ENCODE data around the gene ATP10A.

- TF ChIP-seq CTCF (optimal IDR thresholded peaks at IDR 0.05 in 1 of 3, IDR thresholded peaks at IDR 0.05 in 1 of 3, conservative IDR thresholded peaks at IDR 0.05 in 1 of 3; ENCODE audit: extremely low read depth in 1 of 3, insufficient read depth in 2 of 3, low read length in 3 of 3) (no peak), EZH2 (IDR thresholded peaks at IDR 0.05; ENCODE audit: low read length) (no peak)
Measured at GRCh38 chr15:25673972-25674371, 189.2 kb downstream of the ATP10A start.
